Right lobe of liver (tissue), 6 donors: ENCODE measurements around the gene KRT8. TPM values are rescaled to one million over a fixed set of nuclear protein-coding genes. Genes with fewer than 3 reads are reported as not detected.

Source experiments
- ATAC-seq, 4 donors: fragments of 200-7000 bp; cut with Tn5 transposase; one replicate each; pipeline ENCODE4 v1.9.1; 2020; ENCODE audit warnings: mild to moderate bottlenecking in 4 of 4, moderate library complexity in 4 of 4
- DNase-seq, 3 donors: peaks; one replicate each; pipeline ENCODE4 v3.0.0-alpha.2; 2020
- H3K27ac ChIP-seq, 3 donors: fragments of 200-600 bp; one replicate each; pipeline ENCODE4 v1.8.0; 2022
- H3K27me3 ChIP-seq, 2 donors: fragments of 200-600 bp; one replicate each; pipeline ENCODE4 v1.8.0; 2022
- H3K36me3 ChIP-seq, 4 donors: fragments of 200-600 bp; sonication (generic) in 1 of 4; one replicate each; pipeline versions ENCODE4 v1.5.1 to v1.8.0; 2017 to 2022; ENCODE audit warnings: control low read depth in 1 of 4
- H3K4me1 ChIP-seq, 4 donors: fragments of 200-600 bp; sonication (generic) in 1 of 4; one replicate each; pipeline versions ENCODE4 v1.5.1 to v1.8.0; 2017 to 2022; ENCODE audit warnings: control low read depth in 1 of 4
- H3K4me3 ChIP-seq, 3 donors: fragments of 200-600 bp; one replicate each; pipeline ENCODE4 v1.8.0; 2022
- H3K9me3 ChIP-seq, 4 donors: fragments of 200-600 bp; sonication (generic) in 1 of 4; one replicate each; pipeline versions ENCODE4 v1.5.1 to v1.8.0; 2017 to 2022; ENCODE audit warnings: control low read depth in 1 of 4
- POLR2A ChIP-seq: fragments of 450-650 bp; IDR thresholded peaks from one replicate; pipeline ENCODE4 v1.6.1; 2017; ENCODE audit warnings: antibody characterized with exemption, mild to moderate bottlenecking
- WGBS: methylation state at CpG from one replicate; pipeline ENCODE4 v1.1.6; 2018; ENCODE audit warnings: low coverage, low lambda C conversion rate; ENCODE audit not compliant: insufficient coverage; ENCODE audit errors: missing lambda C conversion rate; 5-methylcytosine and 5-hydroxymethylcytosine counted together
- intact Hi-C, 2 donors: fragments of 100-400 bp; cut with DNase I; formaldehyde crosslinking; loops; one replicate each; pipeline versions ENCODE4 v1.11.2 to v1.14.1; 2022
- total RNA-seq, 6 experiments: library from RNA; depleted of rRNA in 2 of 6; stranded (reverse); fragments of >200 nt in 2 of 6; fragmentation: NEBNext Ultra II Directional in 3 of 6; extraction: Animal tissue kit (Norgen Biotek cat#: 25700) in 3 of 6; gene quantifications; one replicate each; pipeline versions ENCODE4 v1.1.0 to v1.2.4, GENCODE V29; 2016 to 2023
- TF ChIP-seq, protein P1 (sequence below), 4 donors: fragments of 200-600 bp in 3 of 4; fragments of 450-650 bp in 1 of 4; IDR thresholded peaks; one replicate each; pipeline versions ENCODE4 v1.5.1 to v1.8.0; 2016 to 2022; ENCODE audit warnings: antibody characterized with exemption in 4 of 4, mild to moderate bottlenecking in 2 of 4
- donor health status: DM: no; HTN: yes; CAD: no.
- donor health status: DM: no; HTN: no; CAD: no.
- donor health status: DM: no; HTN: no; CAD: no.
- donor health status: DM: no; HTN: yes; CAD: no.
- donor health status: DM: no; HTN: yes; CAD: no.

Gene KRT8
- total RNA-seq, 6 experiments from 2014 or later, result 149 to 1,003 (median 436) TPM

DNA sequence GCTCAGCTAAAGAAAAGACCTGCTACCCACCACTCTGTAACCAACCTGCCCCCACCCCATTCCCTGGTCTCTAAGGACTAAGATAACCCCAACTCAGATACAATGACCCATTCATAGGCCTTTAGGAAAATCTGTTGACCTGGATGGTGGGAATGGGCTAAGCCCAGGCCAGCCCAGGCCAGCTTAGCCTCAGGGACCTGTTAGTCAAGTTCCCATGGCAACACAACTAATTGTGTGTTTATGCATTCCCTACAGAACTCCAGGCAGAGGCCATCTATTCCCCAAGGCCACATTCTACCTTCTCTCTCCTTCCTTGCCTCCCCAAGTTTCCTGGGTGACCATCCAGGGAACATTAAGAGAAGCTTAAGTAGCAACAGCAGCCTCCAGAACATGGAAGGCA lies 16.1 kb upstream of the KRT8 start:
- Histone ChIP-seq H3K27me3 (no peaks in the 10 kb centered on the region), H3K27ac (no peak overlapping the region), H3K4me1 (peaks cover 0 to 12% (median 8%) of the 10 kb centered on the region in 4 donors), H3K4me3 (no peak overlapping the region), H3K36me3 (no peaks in the 10 kb centered on the region), H3K9me3 (no peaks in the 10 kb centered on the region)
- ATAC-seq (no peak), DNase-seq (no peak)
- TF ChIP-seq, protein P1, sequence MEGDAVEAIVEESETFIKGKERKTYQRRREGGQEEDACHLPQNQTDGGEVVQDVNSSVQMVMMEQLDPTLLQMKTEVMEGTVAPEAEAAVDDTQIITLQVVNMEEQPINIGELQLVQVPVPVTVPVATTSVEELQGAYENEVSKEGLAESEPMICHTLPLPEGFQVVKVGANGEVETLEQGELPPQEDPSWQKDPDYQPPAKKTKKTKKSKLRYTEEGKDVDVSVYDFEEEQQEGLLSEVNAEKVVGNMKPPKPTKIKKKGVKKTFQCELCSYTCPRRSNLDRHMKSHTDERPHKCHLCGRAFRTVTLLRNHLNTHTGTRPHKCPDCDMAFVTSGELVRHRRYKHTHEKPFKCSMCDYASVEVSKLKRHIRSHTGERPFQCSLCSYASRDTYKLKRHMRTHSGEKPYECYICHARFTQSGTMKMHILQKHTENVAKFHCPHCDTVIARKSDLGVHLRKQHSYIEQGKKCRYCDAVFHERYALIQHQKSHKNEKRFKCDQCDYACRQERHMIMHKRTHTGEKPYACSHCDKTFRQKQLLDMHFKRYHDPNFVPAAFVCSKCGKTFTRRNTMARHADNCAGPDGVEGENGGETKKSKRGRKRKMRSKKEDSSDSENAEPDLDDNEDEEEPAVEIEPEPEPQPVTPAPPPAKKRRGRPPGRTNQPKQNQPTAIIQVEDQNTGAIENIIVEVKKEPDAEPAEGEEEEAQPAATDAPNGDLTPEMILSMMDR (IDR thresholded peaks at IDR 0.05), result no peak
- no peak for TF ChIP-seq POLR2A
- intact Hi-C loops, result no loop called here

DNA sequence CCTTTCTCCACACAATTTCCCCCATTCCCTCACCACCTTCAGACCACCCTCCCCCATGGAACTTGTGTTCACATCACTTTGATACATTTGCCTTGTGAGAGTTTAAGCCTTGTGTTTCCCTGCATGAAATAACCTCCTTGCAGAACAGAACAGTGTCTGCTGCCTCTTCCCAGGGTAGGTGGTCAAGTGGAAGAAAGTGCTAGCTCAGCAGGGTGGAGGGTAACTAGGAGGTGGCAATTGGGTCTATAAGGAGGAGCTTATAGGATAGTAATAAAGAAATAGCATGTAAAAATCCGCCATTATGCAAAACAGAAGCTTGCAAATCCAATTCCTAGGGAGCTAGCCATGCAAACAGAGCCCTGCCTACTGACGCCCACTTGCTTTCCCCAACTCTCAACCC lies 13.9 kb upstream of the KRT8 start:
- H3K36me3 ChIP-seq, result no peaks in the 10 kb centered on the region
- H3K4me3 ChIP-seq, result no peak overlapping the region
- WGBS, result 80% methylated on average over 1 of the region's 2 CpGs
- no peaks in the 10 kb centered on the region for H3K9me3 ChIP-seq
- intact Hi-C loops, result no loop called here
- no peak overlapping the region for H3K27ac ChIP-seq
- no peaks in the 10 kb centered on the region for H3K27me3 ChIP-seq
- H3K4me1 ChIP-seq, result no peaks in the 10 kb centered on the region
- DNase-seq (no peak), ATAC-seq (no peak)
- no peak for TF ChIP-seq POLR2A
- TF ChIP-seq, protein P1 (IDR thresholded peaks at IDR 0.05), result no peak

DNA sequence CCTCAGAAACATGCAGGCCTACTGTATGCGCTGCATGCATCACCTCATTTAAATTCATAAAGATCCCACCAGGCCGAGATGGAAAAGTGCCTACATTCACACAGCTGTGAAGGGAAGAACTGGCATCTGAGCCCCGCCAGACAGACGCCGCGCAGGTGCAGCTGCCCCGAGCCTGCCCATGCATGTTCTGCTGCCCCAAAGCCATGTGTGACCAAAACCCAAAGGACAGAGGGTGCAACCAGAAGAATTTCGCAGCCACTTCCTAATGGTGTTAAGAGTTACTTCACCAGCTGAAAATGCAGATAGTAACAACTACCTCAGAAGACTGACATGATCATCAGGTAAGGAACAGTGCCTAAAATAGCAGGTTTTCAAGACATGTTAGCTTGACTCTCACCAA lies 13.5 kb upstream of the KRT8 start:
- Histone ChIP-seq H3K4me1 (no peaks in the 10 kb centered on the region), H3K27ac (no peak overlapping the region), H3K27me3 (no peaks in the 10 kb centered on the region), H3K4me3 (no peak overlapping the region), H3K36me3 (no peaks in the 10 kb centered on the region), H3K9me3 (no peaks in the 10 kb centered on the region)
- no peak for ATAC-seq
- WGBS, result 93% methylated on average over 5 of the region's 8 CpGs
- no peak for DNase-seq
- intact Hi-C loops, result no loop called here
- TF ChIP-seq, protein P1 (IDR thresholded peaks at IDR 0.05), result no peak
- no peak for TF ChIP-seq POLR2A

DNA sequence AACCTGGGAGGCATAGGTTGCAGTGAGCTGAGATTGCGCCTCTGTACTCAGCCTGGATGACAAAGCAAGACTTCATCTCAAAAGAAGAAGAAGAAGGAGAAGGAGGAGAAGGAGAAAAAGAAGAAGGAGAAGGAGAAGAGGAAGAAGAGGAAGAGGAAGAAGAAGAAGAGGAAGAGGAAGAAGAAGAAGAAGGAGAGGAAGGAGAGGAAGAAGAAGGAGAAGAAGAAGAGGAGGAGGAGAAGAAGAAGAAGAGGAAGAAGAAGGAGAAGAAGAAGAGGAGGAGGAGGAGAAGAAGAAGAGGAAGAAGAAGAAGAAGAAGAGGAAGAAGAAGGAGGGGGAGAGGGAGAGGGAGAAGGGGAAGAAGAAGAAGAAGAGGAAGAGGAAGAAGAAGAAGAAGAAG lies 12.9 kb upstream of the KRT8 start:
- H3K27me3 ChIP-seq, result no peaks in the 10 kb centered on the region
- ATAC-seq (no peak), DNase-seq (no peak)
- intact Hi-C loops, result no loop called here
- H3K9me3 ChIP-seq, result no peaks in the 10 kb centered on the region
- H3K4me1 ChIP-seq, result no peaks in the 10 kb centered on the region
- no peak for TF ChIP-seq POLR2A
- TF ChIP-seq, protein P1 (IDR thresholded peaks at IDR 0.05), result no peak
- no peak overlapping the region for H3K27ac ChIP-seq
- WGBS, result 89% methylated on average over 1 of the region's 1 CpG
- no peaks in the 10 kb centered on the region for H3K36me3 ChIP-seq
- no peak overlapping the region for H3K4me3 ChIP-seq

DNA sequence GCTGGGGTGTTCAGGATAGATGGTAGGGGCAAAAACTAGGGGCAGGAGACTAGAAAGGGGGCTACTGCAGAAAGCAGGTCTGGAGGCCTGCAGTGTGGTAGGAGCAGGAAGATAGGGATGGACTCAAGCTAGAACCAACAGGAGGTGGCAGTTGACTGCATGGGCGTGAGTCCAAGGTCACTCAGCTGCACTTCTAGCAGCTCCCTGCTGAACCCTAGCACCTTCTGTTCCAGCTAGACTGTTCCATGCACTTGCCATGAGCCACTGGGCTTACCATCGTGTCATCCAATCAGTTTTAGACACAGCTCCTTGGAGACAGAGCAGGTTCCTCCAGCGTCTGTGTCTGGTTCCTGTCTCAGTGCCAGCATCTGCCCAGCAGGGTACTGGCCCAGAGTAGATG lies 11.3 kb upstream of the KRT8 start:
- H3K4me3 ChIP-seq, result no peak overlapping the region
- intact Hi-C loops, result no loop called here
- no peaks in the 10 kb centered on the region for H3K9me3 ChIP-seq
- no peak overlapping the region for H3K27ac ChIP-seq
- DNase-seq, result no peak
- 82% methylated on average over 2 of the region's 3 CpGs for WGBS
- no peaks in the 10 kb centered on the region for H3K36me3 ChIP-seq
- H3K4me1 ChIP-seq, result no peaks in the 10 kb centered on the region
- ATAC-seq, result peak; percentile 33 to 46 (median 40)
- TF ChIP-seq, protein P1 (IDR thresholded peaks at IDR 0.05), result no peak
- TF ChIP-seq POLR2A, result no peak
- no peaks in the 10 kb centered on the region for H3K27me3 ChIP-seq
